H9 (cell line): ENCODE data around the gene IL1RAP. TPM values are rescaled to one million over a fixed set of nuclear protein-coding genes. Genes with fewer than 3 reads are reported as not detected.

ENCODE experiments used
- DNase-seq: peaks from one replicate; pipeline ENCODE4 v3.0.0-alpha.2; 2017
- H2AFZ ChIP-seq: one replicate; pipeline ENCODE4 v1.6.1; 2013; ENCODE audit warnings: mild to moderate bottlenecking, low read length, control low read depth, moderate library complexity
- H2AK5ac ChIP-seq: 2 replicates; pipeline ENCODE4 v1.6.1; 2013; ENCODE audit warnings: low read length, control low read depth, mixed read lengths; ENCODE audit not compliant: insufficient read length
- H2BK120ac ChIP-seq: one replicate; pipeline ENCODE4 v1.6.1; 2013; ENCODE audit warnings: low read depth, mild to moderate bottlenecking, low read length, control low read depth, inconsistent platforms; ENCODE audit not compliant: poor library complexity, severe bottlenecking
- H2BK12ac ChIP-seq: 2 replicates; pipeline ENCODE4 v1.6.1; 2013; ENCODE audit warnings: low read length, control low read depth, mixed read lengths, low read depth; ENCODE audit not compliant: insufficient read length
- H2BK15ac ChIP-seq: 2 replicates; pipeline ENCODE4 v1.6.1; 2013; ENCODE audit warnings: low read depth, low read length, control low read depth
- H2BK20ac ChIP-seq: one replicate; pipeline ENCODE4 v1.6.1; 2013; ENCODE audit warnings: low read depth, mild to moderate bottlenecking, low read length, control low read depth, inconsistent platforms; ENCODE audit not compliant: poor library complexity, severe bottlenecking
- H2BK5ac ChIP-seq: 2 replicates; pipeline ENCODE4 v1.6.1; 2013; ENCODE audit warnings: low read length, control low read depth, mixed read lengths; ENCODE audit not compliant: insufficient read length
- H3K14ac ChIP-seq: 2 replicates; pipeline ENCODE4 v1.6.1; 2013; ENCODE audit warnings: low read length, control low read depth; ENCODE audit not compliant: insufficient read depth
- H3K18ac ChIP-seq: 2 replicates; pipeline ENCODE4 v1.6.1; 2013; ENCODE audit warnings: low read depth, mild to moderate bottlenecking, mixed read lengths, low read length, control low read depth; ENCODE audit not compliant: insufficient read length
- H3K23ac ChIP-seq: 2 replicates; pipeline ENCODE4 v1.6.1; 2013; ENCODE audit warnings: low read length, control low read depth, mixed read lengths, low read depth; ENCODE audit not compliant: insufficient read length
- H3K23me2 ChIP-seq: 2 replicates; pipeline ENCODE4 v1.6.1; 2013; ENCODE audit warnings: low read depth, mild to moderate bottlenecking, mixed read lengths, low read length, control low read depth; ENCODE audit not compliant: insufficient read length, poor library complexity, severe bottlenecking
- H3K27ac ChIP-seq: 2 replicates; pipeline ENCODE4 v1.5.1; 2013; ENCODE audit warnings: low read length, control low read depth, mixed read lengths, low read depth; ENCODE audit not compliant: insufficient read length
- H3K27me3 ChIP-seq: 2 replicates; pipeline ENCODE4 v1.6.1; 2013; ENCODE audit warnings: low read length, control low read depth, inconsistent platforms; ENCODE audit not compliant: insufficient read depth
- H3K4ac ChIP-seq: 2 replicates; pipeline ENCODE4 v1.6.1; 2013; ENCODE audit warnings: low read depth, mild to moderate bottlenecking, control low read depth, inconsistent platforms, low read length, moderate library complexity
- H3K4me1 ChIP-seq: 2 replicates; pipeline ENCODE4 v1.6.1; 2013; ENCODE audit warnings: low read length, control low read depth, inconsistent platforms; ENCODE audit not compliant: insufficient read depth
- H3K4me2 ChIP-seq: 2 replicates; pipeline ENCODE4 v1.6.1; 2013; ENCODE audit warnings: low read length, control low read depth, mixed read lengths; ENCODE audit not compliant: insufficient read length, insufficient read depth
- H3K56ac ChIP-seq: 2 replicates; pipeline ENCODE4 v1.6.1; 2013; ENCODE audit warnings: low read depth, mild to moderate bottlenecking, mixed read lengths, low read length, control low read depth; ENCODE audit not compliant: insufficient read length
- H3K79me1 ChIP-seq: 2 replicates; pipeline ENCODE4 v1.6.1; 2013; ENCODE audit warnings: low read depth, mild to moderate bottlenecking, moderate library complexity, low read length, control low read depth, inconsistent platforms; ENCODE audit not compliant: insufficient read depth, poor library complexity, severe bottlenecking
- H3K79me2 ChIP-seq: 2 replicates; pipeline ENCODE4 v1.6.1; 2013; ENCODE audit warnings: low read length, control low read depth, inconsistent platforms; ENCODE audit not compliant: insufficient read depth
- H3K9ac ChIP-seq: 2 replicates; pipeline ENCODE4 v1.6.1; 2013; ENCODE audit warnings: low read length, control low read depth, mixed read lengths; ENCODE audit not compliant: insufficient read length; ENCODE audit errors: extremely low read depth
- H3K9me3 ChIP-seq: one replicate; pipeline ENCODE4 v1.6.1; 2013; ENCODE audit warnings: low read depth, low read length, inconsistent platforms; ENCODE audit not compliant: control insufficient read depth
- H3T11ph ChIP-seq: one replicate; pipeline ENCODE4 v1.6.1; 2013; ENCODE audit warnings: mild to moderate bottlenecking, low read length, control low read depth, inconsistent platforms
- H4K20me1 ChIP-seq: one replicate; pipeline ENCODE4 v1.6.1; 2013; ENCODE audit not compliant: control insufficient read depth, insufficient read length, insufficient read depth
- H4K5ac ChIP-seq: 2 replicates; pipeline ENCODE4 v1.6.1; 2013; ENCODE audit warnings: low read depth, mild to moderate bottlenecking, mixed read lengths, low read length, control low read depth; ENCODE audit not compliant: insufficient read length
- H4K8ac ChIP-seq: replicated peaks from 2 replicates; pipeline ENCODE4 v1.6.1; 2013; ENCODE audit warnings: low read length, control low read depth, mixed read lengths, low read depth; ENCODE audit not compliant: insufficient read length
- H4K91ac ChIP-seq: 2 replicates; pipeline ENCODE4 v1.6.1; 2013; ENCODE audit warnings: low read depth, mild to moderate bottlenecking, moderate library complexity, mixed read lengths, low read length, control low read depth; ENCODE audit not compliant: insufficient read length
- H3K27ac Mint-ChIP-seq, 3 experiments: 2 replicates in 2 of 3; 3 replicates in 1 of 3; pipeline ENCODE4 v1.8.0; 2020 to 2021; ENCODE audit warnings: mixed read lengths in 3 of 3, mild to moderate bottlenecking in 1 of 3, moderate library complexity in 1 of 3
- H3K27me3 Mint-ChIP-seq: 2 replicates; pipeline ENCODE4 v1.8.0; 2021; ENCODE audit warnings: low read depth, mild to moderate bottlenecking, moderate library complexity, mixed read lengths
- H3K36me3 Mint-ChIP-seq, 3 experiments: 2 replicates in 2 of 3; 3 replicates in 1 of 3; pipeline ENCODE4 v1.8.0; 2020 to 2021; ENCODE audit warnings: low read depth in 3 of 3, mixed read lengths in 3 of 3; ENCODE audit not compliant: insufficient read depth in 1 of 3
- H3K4me1 Mint-ChIP-seq, 2 experiments: 2 replicates each; pipeline ENCODE4 v1.8.0; 2020; ENCODE audit warnings: mixed read lengths in 2 of 2
- H3K4me3 Mint-ChIP-seq, 2 experiments: 2 replicates in 1 of 2; 3 replicates in 1 of 2; pipeline ENCODE4 v1.8.0; 2020 to 2021; ENCODE audit warnings: mild to moderate bottlenecking in 2 of 2, mixed read lengths in 2 of 2, moderate library complexity in 1 of 2
- H3K9me3 Mint-ChIP-seq, 2 experiments: 2 replicates in 1 of 2; 3 replicates in 1 of 2; pipeline ENCODE4 v1.8.0; 2020; ENCODE audit warnings: mild to moderate bottlenecking in 2 of 2, mixed read lengths in 2 of 2, moderate library complexity in 1 of 2
- CTCF ChIP-seq: fragments of 200-600 bp; sonication (generic); conservative IDR thresholded peaks from 3 replicates; pipeline ENCODE4 v1.8.0; 2021; ENCODE audit warnings: antibody characterized with exemption, mild to moderate bottlenecking
- WGBS: extraction: QIAGEN DNeasy Blood & Tissue Kit; methylation state at CpG from one replicate; pipeline ENCODE4 v1.1.7; 2013; ENCODE audit warnings: missing lambda C conversion rate, low lambda C conversion rate, mixed read lengths; ENCODE audit not compliant: insufficient read length; ENCODE audit errors: extremely low coverage; 5-methylcytosine and 5-hydroxymethylcytosine counted together
- total RNA-seq: library from RNA; stranded (reverse); gene quantifications from 2 replicates; pipeline ENCODE4 v1.2.1, GENCODE V29; 2021

The IL1RAP gene
- total RNA-seq, 1 experiment from 2014 or later = 4.6 TPM

- Histone ChIP-seq H2AK5ac (no peak overlapping the region), H3K23me2 (no peaks in the 10 kb centered on the region), H3K18ac (no peak overlapping the region), H3K23ac (no peak overlapping the region), H4K8ac (no peak overlapping the region), H3K4me1 (no peaks in the 10 kb centered on the region; the same call in 1 of the 2 replicates), H3K79me2 (no peaks in the 10 kb centered on the region), H2BK120ac (no peak overlapping the region), H4K5ac (no peak overlapping the region), H3K9ac (no peak overlapping the region), H3K9me3 (no peaks in the 10 kb centered on the region), H3K4ac (no peak overlapping the region), H2BK5ac (no peak overlapping the region), H4K91ac (no peak overlapping the region), H3K27ac (no peak overlapping the region), H2BK12ac (no peak overlapping the region), H3K4me2 (no peak overlapping the region), H3K27me3 (no peaks in the 10 kb centered on the region), H2BK15ac (no peak overlapping the region), H3T11ph (no peak overlapping the region), H3K14ac (no peak overlapping the region), H2BK20ac (no peak overlapping the region), H4K20me1 (no peaks in the 10 kb centered on the region), H2AFZ (no peak overlapping the region), H3K79me1 (no peaks in the 10 kb centered on the region), H3K56ac (no peak overlapping the region)
- no peak for TF ChIP-seq CTCF
- WGBS = no CpG with 5 or more reads among the region's 9 CpGs
- no peaks in the 10 kb centered on the region for H3K9me3 Mint-ChIP-seq
- H3K27me3 Mint-ChIP-seq = no peaks in the 10 kb centered on the region
- H3K4me1 Mint-ChIP-seq = peaks cover 17% of the 10 kb centered on the region in 2 experiments
- peak overlapping the region in 1 of 3 experiments; percentile 14; a peak in 1 of 7 replicates for H3K27ac Mint-ChIP-seq
- no peaks in the 10 kb centered on the region; a peak in 1 of 7 replicates for H3K36me3 Mint-ChIP-seq
- H3K4me3 Mint-ChIP-seq = no peak overlapping the region
- DNase-seq = no peak
These were observed 81.4 kb downstream of the IL1RAP start for GRCh38 chr3:190595179-190595795.
